Measurements from ENCODE around the gene PGBD2. TPM values are rescaled to one million over a fixed set of nuclear protein-coding genes. Genes with fewer than 3 reads are reported as not detected.

The PGBD2 gene
- total and polyA plus RNA-seq, 2 of the 8 experiments (the other 6 are each of a cell fraction or from before 2014, with no cell fraction given), result 4.5 to 7.7 TPM

- H3K27me3 ChIP-seq (replicated peaks in 1 of 4; ENCODE audit: control insufficient read depth in 3 of 4, extremely low read depth in 1 of 4, insufficient read depth in 3 of 4, low read length in 3 of 4), result peaks cover 0 to 6% (median 2%) of the 10 kb centered on the region in 4 experiments; a peak in 3 of 7 replicates
- no peak overlapping the region; the same call in 1 of the 2 replicates for H4K8ac ChIP-seq (ENCODE audit: extremely low read depth, insufficient read depth, low read length)
- H3K56ac ChIP-seq (replicated peaks; ENCODE audit: insufficient read length, low read depth, low read length), result no peak overlapping the region
- no peak overlapping the region for H2BK120ac ChIP-seq (replicated peaks; ENCODE audit: low read depth, low read length)
- H3K4me1 ChIP-seq (replicated peaks in 1 of 4; ENCODE audit: control insufficient read depth in 3 of 4, insufficient read depth in 4 of 4, low read length in 3 of 4), result peaks cover 0 to 11% (median 7%) of the 10 kb centered on the region in 4 experiments; a peak in 6 of 7 replicates
- ChIA-PET CTCF (ENCODE audit: partially characterized antibody) (interaction anchor here (1.8 to 5.0 kb wide), 2 partner anchors 15 to 26 kb away, joined by 5 to 58 read pairs; no protein-coding TSS in a partner anchor), POLR2A (ENCODE audit: partially characterized antibody) (interaction anchor here (0.6 to 5.9 kb wide), 7 partner anchors 11 to 51 kb away, joined by 3 to 46 read pairs (median 4); partner anchors contain the start of gene ZNF672)
- H3K18ac ChIP-seq (ENCODE audit: extremely low read depth, low read length), result no peak overlapping the region
- peak overlapping the region; percentile 39 to 81 (median 62); a peak in 5 of 7 replicates for H3K9ac ChIP-seq (replicated peaks in 1 of 4; ENCODE audit: extremely low read depth in 1 of 4, low read depth in 3 of 4, low read length in 3 of 4)
- H3K23me2 ChIP-seq (ENCODE audit: low read depth, low read length), result peaks cover 15% of the 10 kb centered on the region
- 0 out of 2 replicates have a peak, but pooled peaks cover 2% of the 10 kb centered on the region for H3K79me1 ChIP-seq (ENCODE audit: low read depth, low read length)
- H4K20me1 ChIP-seq (replicated peaks in 1 of 2; ENCODE audit: control insufficient read depth in 1 of 2, insufficient read depth in 2 of 2, low read length in 2 of 2), result peaks cover 3 to 5% of the 10 kb centered on the region in 2 experiments
- 0 out of 2 replicates have a peak overlapping the region, but pooled peaks have one; percentile 2 for H2BK12ac ChIP-seq (ENCODE audit: low read depth, low read length)
- peak overlapping the region; percentile 80 to 99 for H3K4me2 ChIP-seq (ENCODE audit: insufficient read depth in 1 of 2, low read depth in 2 of 2, low read length in 2 of 2)
- H3K14ac ChIP-seq (ENCODE audit: insufficient read length), result no peak overlapping the region
- H3K36me3 ChIP-seq (ENCODE audit: control insufficient read depth in 2 of 4, insufficient read depth in 4 of 4, low read length in 3 of 4), result peaks cover 10 to 28% (median 20%) of the 10 kb centered on the region in 4 experiments
- H3K27ac ChIP-seq (ENCODE audit: low read depth, low read length), result peak overlapping the region; percentile 75; the same call in 1 of the 2 replicates
- FAIRE-seq (no peak), DNase-seq (ENCODE audit: low read depth in 1 of 2, low spot score in 2 of 2) (no peak)
- H2BK20ac ChIP-seq (ENCODE audit: low read length), result no peak overlapping the region
- no peak overlapping the region for H2BK5ac ChIP-seq (ENCODE audit: low read depth, low read length)
- no peak for TF ChIP-seq CTCF (IDR thresholded peaks at IDR 0.05; ENCODE audit: control extremely low read depth in 1 of 3, insufficient read depth in 1 of 3, low read depth in 1 of 3, low read length in 3 of 3)
- no peak for TF ChIP-seq POLR2AphosphoS5 (IDR thresholded peaks at IDR 0.05; ENCODE audit: low read depth, low read length)
- no peak for TF ChIP-seq RXRA (IDR thresholded peaks at IDR 0.05; ENCODE audit: insufficient read depth, low read depth, low read length)
- TF ChIP-seq SUZ12 (IDR thresholded peaks at IDR 0.05; ENCODE audit: low read length), result no peak
- TF ChIP-seq CBX5 (IDR thresholded peaks at IDR 0.05; ENCODE audit: low read depth, low read length), result no peak
- no peak for TF ChIP-seq CEBPB (IDR thresholded peaks at IDR 0.05; ENCODE audit: low read depth, low read length)
- peak overlapping the region; percentile 80; the same call in 1 of the 2 replicates for H2AK5ac ChIP-seq (ENCODE audit: low read depth, low read length)
- no peak overlapping the region for H3K4ac ChIP-seq (replicated peaks; ENCODE audit: insufficient read length, low read depth, low read length)
- no peak overlapping the region for H2AFZ ChIP-seq (ENCODE audit: low read length)
- peak overlapping the region; percentile 76 to 93 (median 84) for H3K4me3 ChIP-seq (ENCODE audit: extremely low read depth in 1 of 4, insufficient read depth in 2 of 4, low read depth in 3 of 4, low read length in 4 of 4)
- H3K23ac ChIP-seq (ENCODE audit: insufficient read length), result no peak overlapping the region
- WGBS, 2 experiments (ENCODE audit: extremely low coverage in 1 of 2, insufficient coverage in 1 of 2, insufficient read length in 1 of 2, insufficient replicate concordance in 2 of 2, low coverage in 1 of 2, low lambda C conversion rate in 2 of 2, missing lambda C conversion rate in 1 of 2), result 94% methylated on average over 7 of the region's 7 CpGs; no CpG with 5 or more reads in 1 of the 2 experiments
- H2BK15ac ChIP-seq (ENCODE audit: low read length), result 0 out of 2 replicates have a peak overlapping the region, but pooled peaks have one; percentile 92
- no peaks in the 10 kb centered on the region for H3K9me3 ChIP-seq (ENCODE audit: insufficient read depth in 2 of 2, low read depth in 1 of 2, low read length in 1 of 2)
- H4K91ac ChIP-seq (replicated peaks; ENCODE audit: insufficient read length, low read length), result no peak overlapping the region
- H3K79me2 ChIP-seq (ENCODE audit: control insufficient read depth in 1 of 2, insufficient read depth in 2 of 2, low read length in 2 of 2), result peaks cover 0 to 8% of the 10 kb centered on the region in 2 experiments; a peak in 1 of 4 replicates
- H4K5ac ChIP-seq (ENCODE audit: insufficient read length, low read depth, low read length), result no peak overlapping the region
Measured at GRCh38 chr1:248857201-248857600, 48.8 kb upstream of the PGBD2 start.
